Measurements from ENCODE around the gene LIMS2. TPM values are rescaled to one million over a fixed set of nuclear protein-coding genes. Genes with fewer than 3 reads are reported as not detected.

LIMS2 gene
- total and polyA plus RNA-seq, 10 donors: 62.5 to 437 (median 115) TPM

DNA sequence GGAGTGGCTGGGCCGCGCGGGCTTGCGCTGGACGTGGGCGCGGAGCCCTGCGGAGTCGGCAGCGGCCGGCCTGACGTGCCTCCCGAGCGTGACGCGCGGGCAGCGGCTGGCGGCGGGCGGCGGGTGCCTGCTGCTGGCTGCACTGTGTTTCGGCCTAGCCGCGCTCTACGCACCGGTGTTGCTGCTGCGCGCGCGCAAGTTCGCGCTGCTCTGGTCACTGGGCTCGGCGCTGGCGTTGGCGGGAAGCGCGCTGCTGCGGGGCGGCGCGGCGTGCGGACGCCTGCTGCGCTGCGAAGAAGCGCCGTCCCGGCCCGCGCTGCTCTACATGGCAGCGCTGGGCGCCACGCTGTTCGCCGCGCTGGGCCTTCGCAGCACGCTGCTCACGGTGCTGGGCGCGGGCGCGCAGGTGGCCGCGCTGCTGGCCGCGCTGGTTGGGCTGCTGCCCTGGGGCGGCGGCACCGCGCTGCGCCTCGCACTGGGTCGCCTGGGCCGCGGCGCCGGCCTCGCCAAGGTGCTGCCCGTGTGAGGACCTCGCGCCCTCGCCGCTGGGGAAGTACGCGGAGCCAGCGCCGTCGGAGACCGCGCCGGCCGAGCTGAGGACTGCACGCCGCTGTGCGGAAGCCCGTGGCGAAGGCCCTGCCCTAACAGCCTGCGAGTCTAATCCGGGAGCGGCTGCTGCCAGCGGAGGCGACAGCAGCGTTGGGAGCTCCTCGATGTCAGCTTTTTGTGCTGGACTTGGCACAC lies 26.5 kb upstream of the LIMS2 start:
- TF ChIP-seq, protein P1, sequence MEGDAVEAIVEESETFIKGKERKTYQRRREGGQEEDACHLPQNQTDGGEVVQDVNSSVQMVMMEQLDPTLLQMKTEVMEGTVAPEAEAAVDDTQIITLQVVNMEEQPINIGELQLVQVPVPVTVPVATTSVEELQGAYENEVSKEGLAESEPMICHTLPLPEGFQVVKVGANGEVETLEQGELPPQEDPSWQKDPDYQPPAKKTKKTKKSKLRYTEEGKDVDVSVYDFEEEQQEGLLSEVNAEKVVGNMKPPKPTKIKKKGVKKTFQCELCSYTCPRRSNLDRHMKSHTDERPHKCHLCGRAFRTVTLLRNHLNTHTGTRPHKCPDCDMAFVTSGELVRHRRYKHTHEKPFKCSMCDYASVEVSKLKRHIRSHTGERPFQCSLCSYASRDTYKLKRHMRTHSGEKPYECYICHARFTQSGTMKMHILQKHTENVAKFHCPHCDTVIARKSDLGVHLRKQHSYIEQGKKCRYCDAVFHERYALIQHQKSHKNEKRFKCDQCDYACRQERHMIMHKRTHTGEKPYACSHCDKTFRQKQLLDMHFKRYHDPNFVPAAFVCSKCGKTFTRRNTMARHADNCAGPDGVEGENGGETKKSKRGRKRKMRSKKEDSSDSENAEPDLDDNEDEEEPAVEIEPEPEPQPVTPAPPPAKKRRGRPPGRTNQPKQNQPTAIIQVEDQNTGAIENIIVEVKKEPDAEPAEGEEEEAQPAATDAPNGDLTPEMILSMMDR (IDR thresholded peaks at IDR 0.05 in 8 of 11, conservative IDR thresholded peaks at IDR 0.05 in 3 of 11): peak in 10 of 11 experiments; percentile 20 to 69 (median 43)
- peak in 1 of 3 donors; percentile 28 for TF ChIP-seq POLR2A (IDR thresholded peaks at IDR 0.05)
- peak; percentile 83 to 94 (median 90) for TF ChIP-seq POLR2AphosphoS5 (IDR thresholded peaks at IDR 0.05)
- H3K9me3 ChIP-seq: no peaks in the 10 kb centered on the region
- H3K4me3 ChIP-seq: peak overlapping the region; percentile 33 to 83 (median 72)
- intact Hi-C loops (cut with DNase I; ENCODE audit: low total_unique reads): no loop called here
- H3K27ac ChIP-seq: peak overlapping the region; percentile 95 to 99 (median 96)
- peaks cover 0 to 38% (median 17%) of the 10 kb centered on the region in 6 donors for H3K36me3 ChIP-seq
- H3K27me3 ChIP-seq (replicated peaks in 1 of 7): no peaks in the 10 kb centered on the region
- peak; percentile 97 for DNase-seq
- peaks cover 19 to 57% (median 43%) of the 10 kb centered on the region in 6 donors for H3K4me1 ChIP-seq
- 0 to 14% (median 0%) methylated on average over 1 to 108 of the region's 108 CpGs for WGBS, 5 donors

DNA sequence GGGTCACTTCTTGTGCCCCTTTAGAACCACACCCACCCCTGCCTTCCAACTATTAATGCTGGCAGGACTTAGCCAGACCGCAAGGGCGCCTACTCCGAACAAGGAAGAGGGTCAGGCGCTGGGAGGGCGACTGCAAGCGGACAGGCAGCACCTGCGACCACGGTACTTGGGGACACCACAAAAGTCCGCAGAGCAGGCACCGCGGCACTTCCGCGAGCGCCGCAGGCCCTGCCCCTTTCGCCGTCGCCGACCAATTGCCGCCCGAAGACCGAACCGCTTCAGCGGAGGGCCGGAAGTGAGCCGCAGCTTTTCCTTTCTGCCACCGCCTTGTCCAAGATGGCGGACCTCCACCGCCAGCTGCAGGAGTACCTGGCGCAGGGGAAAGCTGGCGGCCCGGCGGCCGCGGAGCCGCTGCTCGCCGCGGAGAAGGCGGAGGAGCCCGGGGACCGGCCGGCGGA lies 25.9 kb upstream of the LIMS2 start, which contains the start of gene SFT2D3:
TSS of gene SFT2D3 (plus strand) at position 305 of the 458 bp plus-strand sequence. CDS start at position 337, 32 bp downstream.
- Histone ChIP-seq H3K36me3 (peaks cover 0 to 32% (median 11%) of the 10 kb centered on the region in 6 donors), H3K27me3 (replicated peaks in 1 of 7) (no peaks in the 10 kb centered on the region), H3K4me1 (peaks cover 19 to 52% (median 43%) of the 10 kb centered on the region in 6 donors), H3K27ac (peak within 1 kb of the TSS; percentile 95 to 99 (median 96)), H3K4me3 (peak within 1 kb of the TSS; percentile 33 to 83 (median 72)), H3K9me3 (no peaks in the 10 kb centered on the region)
- intact Hi-C loops (cut with DNase I; ENCODE audit: low total_unique reads): no loop called here
- DNase-seq: peak; percentile 99
- TF ChIP-seq POLR2A (IDR thresholded peaks at IDR 0.05) (peak; percentile 65 to 85 (median 80)), POLR2AphosphoS5 (IDR thresholded peaks at IDR 0.05) (peak; percentile 96 to 98 (median 96))
- TF ChIP-seq, protein P1 (IDR thresholded peaks at IDR 0.05 in 8 of 11, conservative IDR thresholded peaks at IDR 0.05 in 3 of 11): peak in 1 of 11 experiments; percentile 7
- 0% methylated on average over 6 to 44 of the region's 44 CpGs for WGBS, 5 donors

- intact Hi-C loops (cut with DNase I; ENCODE audit: low total_unique reads): no loop called here
- TF ChIP-seq POLR2AphosphoS5 (IDR thresholded peaks at IDR 0.05): no peak
- TF ChIP-seq, protein P1 (IDR thresholded peaks at IDR 0.05 in 8 of 11, conservative IDR thresholded peaks at IDR 0.05 in 3 of 11): no peak
- no peak for TF ChIP-seq POLR2A (IDR thresholded peaks at IDR 0.05)
- peak overlapping the region; percentile 95 to 99 (median 96) for H3K27ac ChIP-seq
Measured at GRCh38 chr2:127700527-127701192, 25.3 kb upstream of the LIMS2 start.

More at GRCh38 chr2:127700527-127701192, 25.3 kb upstream of the LIMS2 start:
- Histone ChIP-seq H3K36me3 (peaks cover 0 to 26% (median 7%) of the 10 kb centered on the region in 6 donors), H3K4me3 (peak overlapping the region; percentile 33 to 83 (median 72)), H3K4me1 (peaks cover 19 to 52% (median 47%) of the 10 kb centered on the region in 6 donors), H3K9me3 (no peaks in the 10 kb centered on the region), H3K27me3 (replicated peaks in 1 of 7) (peaks cover 0 to 5% (median 0%) of the 10 kb centered on the region in 7 donors)
- DNase-seq: peak; percentile 92
- 45 to 64% (median 58%) methylated on average over 17 of the region's 17 CpGs for WGBS, 5 donors

Measured in spleen (tissue), 11 donors.